HG03565 (cell line): ENCODE results near the gene DNAJC1.

Source experiments
- ATAC-seq: cut with Tn5 transposase; IDR thresholded peaks from one replicate; pipeline ENCODE4 v1.9.1; 2021; ENCODE audit warnings: mild to moderate bottlenecking, moderate library complexity; ENCODE audit not compliant: unreplicated experiment

The DNAJC1 gene

GRCh38 chr10:22006379-22006884 is 2.9 kb upstream of the DNAJC1 start:
- ATAC-seq: no peak

GRCh38 chr10:22005763-22006162 is 2.2 kb upstream of the DNAJC1 start:
- no peak for ATAC-seq

GRCh38 chr10:22003964-22004281 is 393 bp upstream of the DNAJC1 start:
- no peak for ATAC-seq

- ATAC-seq: peak; percentile 1
These were observed 846 bp downstream of the DNAJC1 start for GRCh38 chr10:22002591-22003176.

- ATAC-seq: no peak
These were observed 8.0 kb downstream of the DNAJC1 start for GRCh38 chr10:21995557-21995956.

GRCh38 chr10:21993360-21994001 is 10.0 kb downstream of the DNAJC1 start:
- no peak for ATAC-seq

GRCh38 chr10:21991785-21992184 is 11.7 kb downstream of the DNAJC1 start:
- no peak for ATAC-seq

- no peak for ATAC-seq
These were observed 13.1 kb downstream of the DNAJC1 start for GRCh38 chr10:21990449-21990848.

GRCh38 chr10:21989453-21990154 is 13.9 kb downstream of the DNAJC1 start:
- ATAC-seq: peak; percentile 91

GRCh38 chr10:21985541-21985940 is 18.0 kb downstream of the DNAJC1 start:
- no peak for ATAC-seq

GRCh38 chr10:21981118-21981517 is 22.4 kb downstream of the DNAJC1 start:
- ATAC-seq: no peak

- ATAC-seq: no peak
These were observed 22.8 kb downstream of the DNAJC1 start for GRCh38 chr10:21980691-21981090.

- ATAC-seq: no peak
These were observed 25.2 kb downstream of the DNAJC1 start for GRCh38 chr10:21978191-21978862.

- no peak for ATAC-seq
These were observed 26.8 kb downstream of the DNAJC1 start for GRCh38 chr10:21976739-21977138.

- ATAC-seq: no peak
These were observed 27.2 kb downstream of the DNAJC1 start for GRCh38 chr10:21976280-21976679.

GRCh38 chr10:21975378-21975990 is 28.0 kb downstream of the DNAJC1 start:
- ATAC-seq: no peak

GRCh38 chr10:21972584-21972983 is 30.9 kb downstream of the DNAJC1 start:
- no peak for ATAC-seq

GRCh38 chr10:21969326-21970287 is 33.9 kb downstream of the DNAJC1 start:
- ATAC-seq: no peak

GRCh38 chr10:21964983-21965665 is 38.4 kb downstream of the DNAJC1 start:
- ATAC-seq: no peak

- ATAC-seq: no peak
These were observed 41.2 kb downstream of the DNAJC1 start for GRCh38 chr10:21962358-21962757.
